RPMI8226 (cell line): ENCODE results near the gene COL18A1.
"Not testable (repeated sequence)": the region's sequence is repeated elsewhere in the genome, so short reads cannot be mapped to it uniquely, and the experiment has no call there.

Experiments
- DNase-seq: peaks from one replicate; pipeline ENCODE4 v3.0.0-alpha.2; 2015

COL18A1 gene

DNA sequence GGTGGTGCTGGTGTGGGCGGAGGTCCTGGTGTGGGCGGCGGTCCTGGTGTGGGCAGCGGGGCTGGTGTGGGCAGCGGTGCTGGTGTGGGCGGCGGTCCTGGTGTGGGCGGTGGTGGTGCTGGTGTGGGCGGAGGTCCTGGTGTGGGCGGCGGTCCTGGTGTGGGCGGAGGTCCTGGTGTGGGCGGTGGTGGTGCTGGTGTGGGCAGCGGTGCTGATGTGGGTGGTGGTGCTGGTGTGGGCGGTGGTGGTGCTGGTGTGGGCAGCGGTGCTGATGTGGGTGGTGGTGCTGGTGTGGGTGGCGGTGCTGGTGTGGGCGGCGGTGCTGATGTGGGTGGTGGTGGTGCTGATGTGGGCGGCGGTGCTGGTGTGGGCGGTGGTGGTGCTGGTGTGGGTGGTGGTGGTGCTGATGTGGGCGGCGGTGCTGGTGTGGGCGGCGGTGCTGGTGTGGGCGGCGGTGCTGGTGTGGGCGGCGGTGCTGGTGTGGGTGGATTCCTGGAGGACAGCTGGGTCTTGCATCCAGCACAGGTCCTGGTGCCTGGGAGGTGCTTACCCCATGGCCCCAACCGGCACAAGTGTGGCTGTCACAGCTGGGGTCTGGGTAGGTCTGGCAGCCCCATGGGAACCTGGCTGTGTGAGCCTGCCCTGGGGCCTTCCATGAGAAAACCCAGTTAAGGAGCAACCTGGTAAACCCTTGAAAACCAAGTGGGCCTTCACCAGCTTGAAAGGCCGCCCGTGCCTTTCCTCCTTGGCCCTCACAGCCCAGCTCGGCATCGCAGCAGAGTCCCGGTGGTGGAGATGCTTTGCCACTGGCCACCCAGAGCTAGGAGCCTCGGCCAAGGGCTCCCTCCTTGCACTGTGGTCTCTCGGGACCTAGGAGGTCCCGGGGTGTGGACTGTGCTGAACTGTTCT is 38.0 kb downstream of the COL18A1 start:
- DNase-seq: not testable (repeated sequence)

DNA sequence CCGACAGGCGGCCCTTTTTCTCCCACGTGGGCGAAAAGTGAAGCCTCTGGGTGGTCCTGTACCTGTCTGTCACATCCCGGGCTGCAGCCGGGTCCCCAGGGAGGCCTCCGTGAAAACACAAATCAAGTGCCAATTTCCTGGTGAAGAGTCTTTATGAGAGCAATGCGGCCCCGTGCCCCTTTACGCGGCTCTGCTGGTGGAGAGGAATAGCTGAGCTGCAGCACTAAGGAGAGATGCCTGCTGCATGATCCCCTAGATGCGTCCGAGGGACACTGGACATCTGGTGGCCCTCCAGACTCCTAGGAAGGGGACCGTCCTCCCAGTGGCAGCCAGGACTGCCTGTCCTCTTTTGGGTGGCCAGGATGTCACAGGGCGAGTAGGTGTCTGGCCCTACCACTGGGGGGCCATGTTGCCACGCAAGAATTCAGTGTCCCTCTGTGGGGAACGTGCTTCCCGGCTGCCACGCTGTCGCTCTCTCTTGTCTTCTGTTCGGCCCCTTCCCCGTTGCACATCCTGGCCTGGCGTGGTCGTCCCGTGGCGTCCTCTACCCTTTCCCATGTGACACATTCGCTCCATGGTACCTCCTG is 38.7 kb downstream of the COL18A1 start:
- peak; percentile 82 for DNase-seq

DNA sequence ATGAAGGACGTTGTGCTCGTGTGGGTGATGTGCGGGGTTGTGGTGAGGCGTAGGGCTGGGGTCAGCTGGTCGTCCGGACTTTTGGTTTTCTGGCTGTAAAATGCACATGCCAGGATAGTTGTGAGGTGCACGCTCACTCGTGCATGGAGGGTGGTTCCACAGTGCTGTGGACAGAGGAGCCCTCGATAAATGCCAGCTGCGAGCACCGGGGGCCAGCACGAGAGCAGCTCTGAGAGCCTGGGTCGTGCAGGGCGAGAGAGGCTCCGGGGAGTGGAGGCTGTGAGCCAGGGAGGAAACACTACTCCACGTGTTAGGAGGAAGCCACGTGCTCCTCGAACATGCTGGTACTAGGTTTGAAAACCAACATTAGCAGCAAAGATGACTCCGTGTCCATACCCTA is 39.4 kb downstream of the COL18A1 start:
- peak; percentile 46 for DNase-seq

DNA sequence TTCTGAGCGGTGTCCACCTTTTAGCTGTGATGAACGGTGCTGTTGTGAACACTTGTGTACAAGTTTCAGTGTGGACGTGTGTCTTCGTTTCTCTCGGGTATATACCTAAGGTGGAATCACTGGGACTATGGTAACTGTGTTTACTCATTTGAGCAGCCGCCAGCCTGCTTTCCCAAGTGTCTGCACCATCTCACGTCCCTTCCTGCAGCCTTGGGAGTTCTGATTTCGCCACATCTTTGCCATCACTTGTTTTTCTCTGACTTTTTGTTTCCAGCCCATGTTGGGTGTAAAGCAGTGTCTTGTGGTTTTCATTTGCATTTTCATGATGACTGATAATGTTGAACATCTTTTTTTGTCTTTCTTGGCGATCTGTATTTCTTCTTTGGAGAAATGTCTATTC is 40.4 kb downstream of the COL18A1 start:
- DNase-seq: no peak

DNA sequence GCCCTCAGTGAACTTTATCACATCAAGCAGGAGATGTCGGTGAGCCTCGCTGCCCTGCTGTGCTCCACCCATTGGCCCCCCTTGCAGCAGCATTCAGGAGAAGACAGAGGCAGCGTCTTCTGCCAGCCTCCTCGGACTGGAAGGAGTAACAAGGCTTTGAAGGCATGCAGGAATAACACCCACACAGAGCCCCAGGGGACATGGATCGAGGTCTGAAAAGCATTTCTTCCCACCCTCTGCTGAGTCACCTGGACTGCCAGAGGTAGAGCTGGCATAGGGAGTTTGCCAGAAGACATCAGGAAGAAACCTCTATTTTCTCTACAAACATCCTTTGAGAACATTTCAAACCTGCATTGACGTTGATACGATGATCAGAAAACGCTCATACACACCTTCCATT is 42.9 kb downstream of the COL18A1 start:
- no peak for DNase-seq

DNA sequence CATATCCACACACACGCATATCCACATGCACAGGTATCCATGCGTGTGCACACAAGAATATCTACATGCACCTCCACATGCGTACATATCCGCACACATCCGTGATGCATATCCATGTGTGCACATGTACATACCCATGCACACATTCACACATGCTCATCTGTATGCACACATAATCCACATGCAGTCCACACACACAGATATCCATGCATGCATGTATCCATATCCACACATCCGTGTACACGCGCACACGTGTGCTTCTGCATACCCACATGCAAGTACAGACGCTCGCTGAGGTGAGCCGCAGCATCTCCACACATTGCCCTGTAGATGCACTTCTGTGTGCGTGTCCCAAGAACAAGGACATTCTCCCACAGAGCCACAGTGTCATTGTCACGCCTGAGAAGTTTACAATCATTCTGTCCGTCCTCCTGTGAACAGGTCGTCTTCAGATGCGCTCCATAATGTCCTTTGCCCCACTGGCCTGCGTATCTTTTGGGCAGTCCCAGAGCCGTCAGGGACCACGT is 43.4 kb downstream of the COL18A1 start:
- no peak for DNase-seq

DNA sequence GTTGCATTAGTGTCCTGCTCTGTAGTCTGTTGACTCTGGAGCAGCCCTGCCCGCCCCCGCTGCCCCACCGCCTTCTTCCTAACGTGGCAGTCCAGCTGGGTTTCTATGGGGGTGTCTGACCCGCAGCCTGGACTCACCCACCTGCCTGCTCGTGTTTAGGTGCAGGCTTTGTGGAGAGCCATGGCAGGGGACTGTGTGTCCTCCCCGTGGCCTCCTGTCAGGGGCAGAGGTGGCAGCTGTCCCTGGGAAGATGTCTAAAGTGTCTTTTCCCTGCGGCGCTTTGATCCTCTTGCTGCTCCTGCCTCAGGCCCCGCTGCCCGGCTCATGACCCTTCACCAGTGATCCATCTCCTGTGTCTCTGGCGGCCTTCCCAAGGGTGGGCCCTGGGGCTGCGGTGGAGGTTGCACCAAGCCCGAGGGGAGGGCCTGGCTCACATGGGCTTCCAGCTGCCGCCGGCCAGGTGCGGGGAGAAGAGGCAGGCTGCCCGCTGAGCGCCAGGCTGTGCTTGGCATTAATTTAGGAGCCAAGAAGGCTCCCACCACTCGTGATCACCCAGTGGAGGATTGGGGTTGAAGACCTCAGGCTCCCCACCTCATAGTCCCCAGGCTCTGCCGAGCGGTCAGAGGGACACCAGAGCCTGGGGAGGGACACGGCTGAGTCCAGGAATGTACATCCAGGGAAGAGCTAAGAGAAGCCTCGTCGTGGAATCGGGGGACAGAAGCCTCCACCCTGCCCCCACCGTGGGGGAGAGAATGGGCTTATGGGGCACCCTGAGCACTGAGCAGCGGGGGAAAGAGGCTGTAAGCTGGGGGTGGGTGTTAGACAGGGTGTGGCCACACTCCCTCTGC is 44.1 kb downstream of the COL18A1 start:
- DNase-seq: peak; percentile 56

DNA sequence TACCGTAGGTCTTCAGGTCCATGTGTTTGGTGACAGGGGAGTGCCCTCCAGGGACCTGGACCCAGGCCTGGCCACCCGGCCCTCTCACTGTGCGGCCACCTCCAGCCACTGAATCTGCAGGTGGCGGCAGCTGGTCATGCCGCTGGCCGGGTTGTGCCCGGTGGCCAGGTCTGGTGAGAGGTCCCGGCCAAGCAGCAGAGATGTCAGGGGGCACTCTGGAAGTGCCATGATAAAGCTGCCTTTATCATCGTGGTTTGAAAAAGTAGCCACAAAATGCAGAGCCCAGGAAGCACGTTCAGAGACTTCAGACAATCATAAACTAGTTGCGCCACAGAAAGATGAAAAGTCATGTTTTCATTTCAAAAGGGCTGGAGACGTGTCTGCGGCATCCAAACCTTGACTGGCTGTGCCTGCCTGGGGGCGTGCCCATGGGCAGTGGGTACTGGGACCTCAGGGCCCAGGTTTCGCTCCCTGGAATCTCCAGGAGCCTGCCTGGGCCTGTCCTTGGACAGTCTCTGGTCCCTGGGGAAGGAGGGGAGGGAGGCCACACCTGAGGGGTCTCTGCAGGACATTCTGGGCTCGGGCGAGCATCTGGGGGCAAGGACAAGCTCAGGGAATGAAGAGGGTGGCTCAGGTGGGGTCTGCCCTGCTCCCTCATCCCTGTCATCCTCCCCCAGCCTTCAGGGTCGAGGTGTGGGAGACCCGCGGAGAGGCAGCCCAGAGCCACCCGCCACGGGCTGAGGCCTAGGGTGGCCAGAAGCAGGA is 44.9 kb downstream of the COL18A1 start:
- DNase-seq: no peak

DNA sequence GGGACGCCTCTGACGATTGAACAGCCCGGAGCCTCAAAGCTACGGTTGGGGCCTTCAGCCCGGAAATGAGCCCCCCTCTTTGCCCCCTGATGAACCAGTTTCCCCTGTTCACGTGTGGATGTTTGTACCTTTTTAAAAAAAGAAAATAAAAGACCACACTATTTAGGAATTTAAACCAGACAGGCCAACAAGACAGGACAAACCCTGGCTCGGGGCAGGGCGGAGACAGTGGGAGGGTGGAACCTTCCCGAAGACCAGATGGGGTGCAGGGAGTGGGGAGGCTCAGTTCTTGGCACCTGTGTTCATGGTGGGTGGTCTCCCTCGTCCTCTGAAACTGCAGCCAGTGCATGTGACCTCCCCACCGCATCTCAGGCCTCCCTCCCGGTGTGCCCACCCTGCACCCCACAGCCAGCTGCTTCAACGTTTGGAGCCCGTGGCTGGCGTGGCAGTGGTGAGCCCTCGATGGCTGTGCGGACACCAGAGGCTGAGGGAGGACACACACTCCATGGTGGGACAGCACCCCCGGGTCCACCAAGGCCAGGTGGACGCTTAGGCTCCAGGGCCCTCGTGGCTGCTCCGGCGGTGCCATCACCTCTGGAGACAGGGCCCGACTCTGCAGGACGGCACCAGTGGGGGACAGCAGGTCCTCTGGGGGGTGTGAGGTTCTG is 45.6 kb downstream of the COL18A1 start:
- DNase-seq: no peak

DNA sequence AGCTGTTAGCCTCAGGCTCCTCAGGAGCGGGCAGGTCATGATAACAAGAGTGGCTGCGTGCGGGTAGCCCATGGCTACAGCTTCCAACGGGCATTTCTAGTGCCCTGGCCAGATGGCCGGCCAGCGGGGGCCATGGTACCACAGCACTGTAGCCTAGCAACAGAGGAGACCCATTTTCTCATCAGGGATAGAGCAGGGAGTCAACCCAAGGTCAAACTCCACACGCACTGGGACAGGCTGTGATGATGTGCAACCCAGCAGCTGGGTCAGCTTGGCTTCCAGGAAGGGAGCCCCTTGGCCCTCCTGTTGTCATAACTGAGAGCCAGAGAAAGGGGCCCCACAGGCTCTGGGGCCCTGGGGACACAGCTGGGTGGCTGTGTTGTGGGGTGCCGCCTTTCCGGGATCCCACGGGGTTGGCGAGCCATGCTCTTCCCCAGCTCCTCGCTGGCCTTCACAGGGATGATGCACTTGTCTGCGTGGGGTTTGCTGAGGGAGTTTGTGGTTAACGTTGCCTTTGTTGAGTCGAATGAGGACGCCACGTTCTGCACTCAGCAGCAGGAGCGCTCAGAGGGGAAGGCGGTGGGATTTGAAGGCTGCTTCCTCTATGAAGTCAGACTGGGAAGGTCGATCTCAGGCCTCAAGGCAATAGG is 46.3 kb downstream of the COL18A1 start:
- DNase-seq: no peak

DNA sequence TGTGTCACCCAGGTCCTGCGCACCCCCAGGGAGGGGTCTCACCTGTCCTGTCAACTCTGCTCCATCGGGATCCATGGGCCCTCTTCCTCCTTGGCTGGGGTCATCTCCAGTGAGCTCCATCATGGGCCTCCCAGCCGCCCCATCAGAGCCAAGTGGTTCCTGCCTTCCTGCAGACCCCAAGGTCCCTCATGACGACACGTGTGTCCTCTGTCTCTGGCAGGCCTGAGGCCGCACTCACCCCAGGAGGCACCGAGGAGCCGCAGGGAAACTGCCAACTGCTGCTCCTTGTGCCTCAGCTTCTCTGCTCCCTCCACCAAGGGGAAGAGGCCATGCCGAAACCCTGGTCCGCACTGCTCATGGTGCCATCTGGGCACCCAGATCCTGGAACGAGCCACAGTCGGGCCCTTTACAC is 46.8 kb downstream of the COL18A1 start:
- DNase-seq: no peak

DNA sequence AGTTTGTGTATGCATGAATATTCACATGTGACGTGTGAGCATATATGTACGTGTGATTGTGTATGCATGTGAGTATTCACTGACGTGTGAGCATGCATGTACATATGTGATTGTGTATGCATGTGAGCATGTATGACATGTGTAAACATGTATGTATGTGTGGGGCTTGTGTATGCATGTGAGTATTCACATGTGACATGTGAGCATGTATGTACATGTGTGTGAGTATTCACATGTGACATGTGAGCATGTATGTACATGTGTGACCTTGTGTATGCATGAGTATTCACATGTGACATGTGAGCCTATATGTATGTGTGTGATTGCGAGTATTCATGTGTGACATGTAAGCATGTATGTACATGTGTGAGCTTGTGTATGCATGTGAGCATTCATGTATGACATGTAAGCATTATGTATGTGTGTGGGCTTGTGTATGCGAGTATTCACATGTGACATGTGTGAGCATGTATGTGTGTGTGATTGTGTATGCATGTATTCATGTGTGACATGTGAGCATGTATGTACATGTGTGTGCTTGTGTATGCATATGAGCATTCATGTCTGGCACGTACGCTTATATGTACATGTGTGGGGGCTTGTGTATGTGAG is 47.8 kb downstream of the COL18A1 start:
- DNase-seq: no peak

DNA sequence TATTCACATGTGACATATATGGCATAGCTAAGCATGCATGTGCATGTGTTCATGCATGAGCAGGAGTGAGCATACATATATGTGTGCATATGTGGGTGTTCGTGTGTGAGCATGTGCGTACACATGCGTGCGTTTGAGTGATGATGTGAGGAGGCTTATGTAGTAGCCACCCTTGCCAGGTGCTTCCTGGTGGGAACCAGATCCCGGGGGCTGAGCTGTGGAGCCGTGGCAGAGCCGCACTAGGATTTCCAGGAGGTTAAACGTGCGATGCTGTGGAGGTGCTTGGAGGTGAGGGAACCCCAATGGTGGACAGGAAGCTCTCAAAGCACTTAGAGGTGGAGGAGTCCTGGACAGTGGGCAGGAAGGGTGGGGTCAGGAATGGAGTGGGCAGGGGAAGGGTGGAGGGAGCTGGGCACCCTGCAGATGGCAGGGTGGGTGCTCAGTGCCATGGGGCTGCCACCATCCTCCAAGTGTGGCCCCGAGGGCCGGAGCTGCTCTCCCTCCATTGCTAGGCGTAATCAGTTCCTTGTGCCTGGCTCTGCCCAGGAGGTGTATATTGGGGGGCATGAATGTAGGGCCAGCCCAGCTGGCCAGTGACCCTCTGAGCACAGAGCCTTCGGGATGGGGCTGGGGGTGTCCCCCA is 48.5 kb downstream of the COL18A1 start:
- no peak for DNase-seq

DNA sequence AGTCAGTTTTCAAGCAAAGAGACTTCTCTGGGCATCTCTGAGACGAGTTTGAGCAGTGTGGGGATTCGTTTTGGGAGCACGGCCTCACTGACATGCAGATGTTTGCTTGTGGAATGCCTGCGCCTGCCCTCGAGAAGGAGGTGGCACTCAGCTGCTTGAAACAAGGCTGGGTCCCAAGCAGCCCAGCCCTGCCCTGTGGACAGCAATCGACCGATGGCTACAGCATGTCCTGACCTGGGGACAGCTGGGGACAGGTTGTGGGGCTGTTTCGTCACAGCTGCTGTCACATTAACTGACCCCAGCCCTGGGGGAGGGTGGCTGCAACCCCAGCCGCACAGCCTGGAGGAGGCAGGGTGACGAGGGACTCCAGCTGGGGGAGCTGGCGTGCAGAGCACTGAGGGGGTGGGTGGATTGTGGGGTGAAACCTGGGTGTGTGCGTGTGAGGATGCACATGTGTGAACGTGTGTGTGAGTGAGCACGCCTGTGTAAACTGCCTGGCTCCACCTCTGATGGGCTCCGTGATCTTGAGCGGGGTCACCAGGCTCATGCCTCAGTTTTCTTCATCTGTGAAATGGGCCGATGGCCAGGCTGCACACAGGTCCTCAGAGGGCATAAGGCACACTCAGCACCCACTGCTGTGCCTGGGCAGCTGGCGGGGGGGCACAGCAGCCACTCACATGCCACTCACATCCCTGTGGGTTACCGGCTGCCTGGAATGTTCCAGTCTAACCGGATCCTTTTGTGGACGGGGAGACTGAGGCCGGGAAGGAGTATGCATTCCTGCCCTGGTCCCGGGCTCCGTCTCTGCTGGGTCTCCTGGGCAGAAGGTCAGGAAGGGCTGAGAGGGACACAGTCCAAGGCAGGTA is 49.3 kb downstream of the COL18A1 start:
- DNase-seq: peak; percentile 60

DNA sequence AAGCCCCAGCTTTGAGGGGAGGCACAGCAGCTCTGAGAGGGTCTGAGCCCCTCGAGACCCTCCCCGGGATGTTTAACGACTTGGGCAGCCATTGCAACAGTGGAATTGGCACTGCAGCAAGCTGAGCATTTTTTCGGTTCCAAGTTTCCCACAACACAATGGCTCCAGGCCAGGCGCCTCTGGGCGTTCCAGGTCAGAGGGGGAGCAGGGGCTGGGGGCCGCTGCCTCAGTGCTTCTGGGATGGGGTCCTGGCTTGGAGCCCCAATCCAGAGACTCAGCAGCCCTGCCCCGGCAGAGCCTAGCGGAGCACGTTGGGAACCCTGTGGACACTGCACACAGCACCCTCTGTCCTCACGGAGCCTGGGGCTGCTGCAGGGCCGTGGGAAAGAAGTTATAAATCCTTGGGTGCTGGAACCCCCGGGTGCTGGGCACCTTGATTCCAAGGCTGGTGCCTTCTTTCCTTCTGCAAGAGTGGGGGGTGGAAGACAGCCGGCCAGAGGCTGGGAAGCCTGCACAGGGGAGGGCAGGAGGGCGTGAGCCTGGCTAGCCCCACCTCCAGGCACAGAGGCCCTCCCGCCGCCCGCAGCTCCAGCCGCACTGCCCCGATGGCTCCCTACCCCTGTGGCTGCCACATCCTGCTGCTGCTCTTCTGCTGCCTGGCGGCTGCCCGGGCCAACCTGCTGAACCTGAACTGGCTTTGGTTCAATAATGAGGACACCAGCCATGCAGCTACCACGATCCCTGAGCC is 50.1 kb downstream of the COL18A1 start:
- DNase-seq: peak; percentile 87

DNA sequence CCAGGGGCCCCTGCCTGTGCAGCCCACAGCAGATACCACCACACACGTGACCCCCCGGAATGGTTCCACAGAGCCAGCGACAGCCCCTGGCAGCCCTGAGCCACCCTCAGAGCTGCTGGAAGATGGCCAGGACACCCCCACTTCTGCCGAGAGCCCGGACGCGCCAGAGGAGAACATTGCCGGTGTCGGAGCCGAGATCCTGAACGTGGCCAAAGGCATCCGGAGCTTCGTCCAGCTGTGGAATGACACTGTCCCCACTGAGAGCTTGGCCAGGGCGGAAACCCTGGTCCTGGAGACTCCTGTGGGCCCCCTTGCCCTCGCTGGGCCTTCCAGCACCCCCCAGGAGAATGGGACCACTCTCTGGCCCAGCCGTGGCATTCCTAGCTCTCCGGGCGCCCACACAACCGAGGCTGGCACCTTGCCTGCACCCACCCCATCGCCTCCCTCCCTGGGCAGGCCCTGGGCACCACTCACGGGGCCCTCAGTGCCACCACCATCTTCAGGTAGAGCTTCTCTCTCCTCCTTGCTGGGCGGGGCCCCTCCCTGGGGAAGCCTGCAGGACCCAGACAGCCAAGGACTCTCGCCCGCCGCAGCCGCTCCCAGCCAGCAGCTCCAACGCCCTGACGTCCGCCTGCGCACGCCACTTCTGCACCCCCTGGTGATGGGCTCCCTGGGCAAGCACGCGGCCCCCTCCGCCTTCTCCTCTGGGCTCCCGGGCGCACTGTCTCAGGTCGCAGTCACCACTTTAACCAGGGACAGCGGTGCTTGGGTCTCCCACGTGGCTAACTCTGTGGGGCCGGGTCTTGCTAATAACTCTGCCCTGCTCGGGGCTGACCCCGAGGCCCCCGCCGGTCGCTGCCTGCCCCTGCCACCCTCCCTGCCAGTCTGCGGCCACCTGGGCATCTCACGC is 51.0 kb downstream of the COL18A1 start:
- peak; percentile 69 for DNase-seq

DNA sequence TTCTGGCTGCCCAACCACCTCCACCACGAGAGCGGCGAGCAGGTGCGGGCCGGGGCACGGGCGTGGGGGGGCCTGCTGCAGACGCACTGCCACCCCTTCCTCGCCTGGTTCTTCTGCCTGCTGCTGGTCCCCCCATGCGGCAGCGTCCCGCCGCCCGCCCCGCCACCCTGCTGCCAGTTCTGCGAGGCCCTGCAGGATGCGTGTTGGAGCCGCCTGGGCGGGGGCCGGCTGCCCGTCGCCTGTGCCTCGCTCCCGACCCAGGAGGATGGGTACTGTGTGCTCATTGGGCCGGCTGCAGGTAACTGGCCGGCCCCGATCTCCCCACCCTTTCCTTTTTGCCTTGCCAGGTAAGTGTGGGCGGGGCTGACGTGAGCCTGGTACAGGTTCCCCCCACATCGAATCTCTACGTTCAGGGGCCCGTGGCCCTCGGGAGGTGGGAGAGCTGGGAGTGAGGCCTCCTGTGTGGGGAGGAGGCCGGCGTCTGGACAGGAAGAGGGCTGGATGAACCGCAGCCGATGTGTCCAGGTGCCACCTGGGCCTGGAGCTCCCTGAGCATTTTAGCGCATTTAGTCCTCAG is 51.7 kb downstream of the COL18A1 start:
- peak; percentile 45 for DNase-seq
